ENCODE data around the gene RALGAPA2. TPM values are rescaled to one million over a fixed set of nuclear protein-coding genes. Genes with fewer than 3 reads are reported as not detected.

RALGAPA2 gene
- total and polyA plus RNA-seq, 3 donors from 2014 or later, result 26.9 to 61.5 (median 59.2) TPM

- H3K36me3 ChIP-seq (ENCODE audit: low read depth, missing control alignments), result no peaks in the 10 kb centered on the region
- WGBS, 2 donors, result 79 to 87% methylated on average over 9 of the region's 9 CpGs
- no peaks in the 10 kb centered on the region for H3K9me3 ChIP-seq
- DNase-seq, result no peak
- intact Hi-C loops (cut with DNase I; ENCODE audit: low total_unique reads), result no loop called here
- H3K4me3 ChIP-seq, result no peak overlapping the region
- TF ChIP-seq POLR2A (IDR thresholded peaks at IDR 0.05), result no peak
- TF ChIP-seq, protein P1, sequence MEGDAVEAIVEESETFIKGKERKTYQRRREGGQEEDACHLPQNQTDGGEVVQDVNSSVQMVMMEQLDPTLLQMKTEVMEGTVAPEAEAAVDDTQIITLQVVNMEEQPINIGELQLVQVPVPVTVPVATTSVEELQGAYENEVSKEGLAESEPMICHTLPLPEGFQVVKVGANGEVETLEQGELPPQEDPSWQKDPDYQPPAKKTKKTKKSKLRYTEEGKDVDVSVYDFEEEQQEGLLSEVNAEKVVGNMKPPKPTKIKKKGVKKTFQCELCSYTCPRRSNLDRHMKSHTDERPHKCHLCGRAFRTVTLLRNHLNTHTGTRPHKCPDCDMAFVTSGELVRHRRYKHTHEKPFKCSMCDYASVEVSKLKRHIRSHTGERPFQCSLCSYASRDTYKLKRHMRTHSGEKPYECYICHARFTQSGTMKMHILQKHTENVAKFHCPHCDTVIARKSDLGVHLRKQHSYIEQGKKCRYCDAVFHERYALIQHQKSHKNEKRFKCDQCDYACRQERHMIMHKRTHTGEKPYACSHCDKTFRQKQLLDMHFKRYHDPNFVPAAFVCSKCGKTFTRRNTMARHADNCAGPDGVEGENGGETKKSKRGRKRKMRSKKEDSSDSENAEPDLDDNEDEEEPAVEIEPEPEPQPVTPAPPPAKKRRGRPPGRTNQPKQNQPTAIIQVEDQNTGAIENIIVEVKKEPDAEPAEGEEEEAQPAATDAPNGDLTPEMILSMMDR (IDR thresholded peaks at IDR 0.05), result no peak
- H3K27me3 ChIP-seq, result no peaks in the 10 kb centered on the region
- H3K4me1 ChIP-seq, result no peaks in the 10 kb centered on the region
- H3K27ac ChIP-seq, result no peak overlapping the region
Measured at GRCh38 chr20:20412750-20413149, 299.7 kb downstream of the RALGAPA2 start.

GRCh38 chr20:20411836-20412235, 300.6 kb downstream of the RALGAPA2 start:
- Histone ChIP-seq H3K27me3 (no peaks in the 10 kb centered on the region), H3K36me3 (ENCODE audit: low read depth, missing control alignments) (no peaks in the 10 kb centered on the region), H3K4me3 (no peak overlapping the region), H3K27ac (no peak overlapping the region), H3K4me1 (no peaks in the 10 kb centered on the region), H3K9me3 (no peaks in the 10 kb centered on the region)
- DNase-seq, result no peak
- 91 to 93% methylated on average over 17 of the region's 17 CpGs for WGBS, 2 donors
- intact Hi-C loops (cut with DNase I; ENCODE audit: low total_unique reads), result no loop called here
- TF ChIP-seq POLR2A (IDR thresholded peaks at IDR 0.05), result no peak
- TF ChIP-seq, protein P1 (IDR thresholded peaks at IDR 0.05), result no peak

GRCh38 chr20:20411402-20411801, 301.0 kb downstream of the RALGAPA2 start:
- no peak overlapping the region for H3K27ac ChIP-seq
- H3K9me3 ChIP-seq, result no peaks in the 10 kb centered on the region
- no peaks in the 10 kb centered on the region for H3K27me3 ChIP-seq
- intact Hi-C loops (cut with DNase I; ENCODE audit: low total_unique reads), result no loop called here
- WGBS, 2 donors, result 77 to 79% methylated on average over 12 of the region's 12 CpGs
- no peaks in the 10 kb centered on the region for H3K36me3 ChIP-seq (ENCODE audit: low read depth, missing control alignments)
- TF ChIP-seq, protein P1 (IDR thresholded peaks at IDR 0.05), result no peak
- no peak for TF ChIP-seq POLR2A (IDR thresholded peaks at IDR 0.05)
- H3K4me3 ChIP-seq, result no peak overlapping the region
- no peak for DNase-seq
- no peaks in the 10 kb centered on the region for H3K4me1 ChIP-seq

DNA sequence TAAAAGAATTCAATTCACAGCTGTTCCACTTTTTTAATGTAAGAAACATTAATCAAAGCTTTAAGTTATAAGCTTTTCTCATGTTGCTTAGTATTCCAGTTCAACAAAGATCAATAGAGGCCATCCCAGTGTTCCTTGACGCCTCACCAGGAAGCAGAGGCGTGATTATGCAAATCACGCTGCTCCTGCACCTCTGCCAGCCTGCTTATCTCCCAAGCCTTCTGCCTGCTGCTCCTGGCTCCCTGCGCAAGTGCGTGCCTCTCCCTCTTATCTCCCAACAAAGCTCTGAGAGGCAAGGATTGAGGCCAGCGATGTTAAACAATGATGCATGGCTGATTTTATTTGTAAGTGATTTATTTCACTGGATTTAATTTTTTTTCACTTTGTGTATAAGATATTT, 301.8 kb downstream of the RALGAPA2 start:
- H3K27me3 ChIP-seq, result no peaks in the 10 kb centered on the region
- no peak overlapping the region for H3K4me3 ChIP-seq
- TF ChIP-seq, protein P1 (IDR thresholded peaks at IDR 0.05), result no peak
- no peak for TF ChIP-seq POLR2A (IDR thresholded peaks at IDR 0.05)
- H3K4me1 ChIP-seq, result no peaks in the 10 kb centered on the region
- DNase-seq, result peak; percentile 91
- no peaks in the 10 kb centered on the region for H3K9me3 ChIP-seq
- no peak overlapping the region for H3K27ac ChIP-seq
- H3K36me3 ChIP-seq (ENCODE audit: low read depth, missing control alignments), result no peaks in the 10 kb centered on the region
- 34 to 41% methylated on average over 6 of the region's 6 CpGs for WGBS, 2 donors
- intact Hi-C loops (cut with DNase I; ENCODE audit: low total_unique reads), result no loop called here

- Histone ChIP-seq H3K4me3 (no peak overlapping the region), H3K27ac (no peak overlapping the region)
- intact Hi-C loops (cut with DNase I; ENCODE audit: low total_unique reads), result no loop called here
Measured at GRCh38 chr20:20409331-20409730, 303.1 kb downstream of the RALGAPA2 start.

More at GRCh38 chr20:20409331-20409730, 303.1 kb downstream of the RALGAPA2 start:
- no peaks in the 10 kb centered on the region for H3K27me3 ChIP-seq
- no peaks in the 10 kb centered on the region for H3K9me3 ChIP-seq
- no peak for DNase-seq
- WGBS, 2 donors, result 98 to 99% methylated on average over 4 of the region's 4 CpGs
- H3K36me3 ChIP-seq (ENCODE audit: low read depth, missing control alignments), result no peaks in the 10 kb centered on the region
- TF ChIP-seq, protein P1 (IDR thresholded peaks at IDR 0.05), result no peak
- no peak for TF ChIP-seq POLR2A (IDR thresholded peaks at IDR 0.05)
- no peaks in the 10 kb centered on the region for H3K4me1 ChIP-seq

Measured in testis (tissue), 3 donors.